Activated gamma-delta T cell treated with Interleukin-2 at 50 U/mL for 16 hours (primary cell): ENCODE measurements around the gene NUDC.
A peak's percentile ranks its signal among the peaks of the same experiment; 100 is the strongest.
"Not testable (repeated sequence)": the region's sequence is repeated elsewhere in the genome, so short reads cannot be mapped to it uniquely, and the experiment has no call there.

ENCODE experiments used
- DNase-seq: peaks from one replicate; pipeline ENCODE4 v3.0.0-alpha.2; 2020

The NUDC gene

DNA sequence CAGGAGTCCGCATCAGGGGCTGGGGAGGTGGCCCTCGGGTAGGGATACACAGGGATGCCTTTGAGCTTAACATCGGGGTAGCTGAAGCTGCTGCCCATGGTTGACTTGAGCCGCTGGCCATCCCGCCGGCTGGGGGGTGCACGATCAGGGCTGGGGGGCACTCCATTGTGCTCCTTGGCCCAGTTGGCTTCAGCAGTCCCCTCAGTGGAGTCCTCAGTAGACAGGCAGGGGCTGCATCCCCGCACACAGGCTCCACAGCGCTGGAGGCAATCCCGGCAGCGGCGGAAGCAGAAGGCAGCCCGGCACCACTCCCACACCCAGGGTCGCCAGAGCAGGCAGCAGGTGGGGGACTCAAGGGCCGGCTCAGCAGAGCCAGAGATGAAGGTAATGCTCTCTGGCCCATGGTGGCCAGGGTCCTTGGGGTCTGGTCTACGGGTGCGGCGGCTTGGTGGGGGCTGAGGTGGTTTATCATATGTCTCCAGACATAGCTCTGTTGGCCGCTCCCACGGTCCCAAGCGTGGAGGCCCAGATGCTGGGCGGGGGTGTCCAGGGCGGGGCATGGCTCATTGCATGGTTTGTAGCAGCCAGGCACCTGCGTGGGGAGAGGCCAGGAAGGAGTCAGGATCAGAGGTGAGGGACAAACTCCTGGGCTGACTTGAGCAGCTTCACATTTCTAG is 30.4 kb downstream of the NUDC start:
- DNase-seq = no peak

DNA sequence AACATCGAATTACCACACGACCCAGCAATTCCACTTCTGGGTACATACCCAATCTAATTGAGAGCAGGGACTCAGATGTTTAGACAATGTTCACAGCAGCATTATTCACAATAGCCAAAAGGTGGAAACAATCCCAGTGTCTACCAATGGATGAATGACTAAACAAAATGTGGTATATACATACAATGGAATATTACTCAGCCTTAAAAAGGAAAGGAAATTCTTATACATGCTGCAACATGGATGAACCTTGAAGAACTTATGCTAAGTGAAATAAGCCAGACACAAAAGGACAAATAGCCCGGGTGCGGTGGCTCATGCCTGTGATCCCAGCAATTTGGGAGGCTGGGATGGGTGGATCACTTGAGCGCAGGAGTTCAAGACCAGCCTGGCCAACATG is 31.8 kb downstream of the NUDC start:
- DNase-seq = no peak

DNA sequence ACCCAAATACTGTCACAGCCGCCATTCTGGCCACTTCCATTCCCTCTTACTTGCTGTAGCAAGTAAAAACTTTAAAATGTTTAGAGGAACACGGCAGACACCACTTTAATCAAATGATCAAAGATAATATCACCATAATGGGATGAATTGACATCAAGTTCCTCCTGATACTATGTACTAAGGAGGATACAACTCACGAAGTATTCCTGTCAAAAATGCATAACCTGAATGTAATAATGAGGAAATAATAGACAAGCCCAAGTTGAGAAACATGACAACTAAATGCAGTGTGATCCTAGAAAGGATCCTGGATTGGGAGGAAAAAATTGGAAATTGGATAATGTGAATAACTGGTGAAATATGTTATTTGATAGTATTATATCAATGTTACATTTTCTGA is 34.8 kb downstream of the NUDC start:
- no peak for DNase-seq

DNA sequence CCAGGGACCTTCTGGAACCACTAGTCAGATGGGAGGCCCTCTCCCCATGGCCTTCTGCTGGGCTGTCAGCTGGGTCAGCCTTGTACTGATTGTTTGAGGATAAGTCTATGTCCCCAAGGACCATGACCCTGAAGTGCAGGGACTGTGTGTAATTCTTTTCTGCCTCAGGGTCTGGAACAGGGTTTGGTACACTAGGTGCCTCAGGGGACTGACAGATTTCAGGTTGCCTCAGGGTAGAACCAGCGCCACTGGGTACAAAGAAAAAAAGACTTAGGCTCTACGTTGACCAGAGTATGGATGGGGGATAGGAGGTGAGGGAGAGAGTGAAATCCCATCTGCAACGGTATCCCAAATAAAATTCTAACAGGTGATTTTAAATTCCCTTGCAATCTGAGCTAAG is 35.8 kb downstream of the NUDC start:
- DNase-seq = no peak

DNA sequence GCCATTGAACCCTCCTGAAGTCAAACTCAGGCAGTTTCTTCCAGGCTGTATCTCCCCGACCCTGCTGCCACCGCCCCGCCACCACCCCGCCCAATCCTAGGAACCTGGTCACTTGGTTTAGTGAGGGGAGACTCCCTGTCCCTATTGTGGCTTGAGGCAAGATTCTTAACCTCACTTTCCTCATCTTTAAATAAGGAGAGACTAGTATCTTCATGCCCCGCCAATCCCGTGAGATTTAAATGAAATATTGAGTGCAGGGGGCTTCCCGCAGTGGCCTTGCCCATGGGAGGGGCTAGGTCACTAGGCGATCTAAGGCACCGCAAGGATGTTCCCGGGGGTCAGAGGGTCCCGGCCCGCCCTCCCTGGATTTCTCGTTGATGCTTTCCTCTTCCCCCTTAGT is 37.7 kb downstream of the NUDC start:
- no peak for DNase-seq

DNA sequence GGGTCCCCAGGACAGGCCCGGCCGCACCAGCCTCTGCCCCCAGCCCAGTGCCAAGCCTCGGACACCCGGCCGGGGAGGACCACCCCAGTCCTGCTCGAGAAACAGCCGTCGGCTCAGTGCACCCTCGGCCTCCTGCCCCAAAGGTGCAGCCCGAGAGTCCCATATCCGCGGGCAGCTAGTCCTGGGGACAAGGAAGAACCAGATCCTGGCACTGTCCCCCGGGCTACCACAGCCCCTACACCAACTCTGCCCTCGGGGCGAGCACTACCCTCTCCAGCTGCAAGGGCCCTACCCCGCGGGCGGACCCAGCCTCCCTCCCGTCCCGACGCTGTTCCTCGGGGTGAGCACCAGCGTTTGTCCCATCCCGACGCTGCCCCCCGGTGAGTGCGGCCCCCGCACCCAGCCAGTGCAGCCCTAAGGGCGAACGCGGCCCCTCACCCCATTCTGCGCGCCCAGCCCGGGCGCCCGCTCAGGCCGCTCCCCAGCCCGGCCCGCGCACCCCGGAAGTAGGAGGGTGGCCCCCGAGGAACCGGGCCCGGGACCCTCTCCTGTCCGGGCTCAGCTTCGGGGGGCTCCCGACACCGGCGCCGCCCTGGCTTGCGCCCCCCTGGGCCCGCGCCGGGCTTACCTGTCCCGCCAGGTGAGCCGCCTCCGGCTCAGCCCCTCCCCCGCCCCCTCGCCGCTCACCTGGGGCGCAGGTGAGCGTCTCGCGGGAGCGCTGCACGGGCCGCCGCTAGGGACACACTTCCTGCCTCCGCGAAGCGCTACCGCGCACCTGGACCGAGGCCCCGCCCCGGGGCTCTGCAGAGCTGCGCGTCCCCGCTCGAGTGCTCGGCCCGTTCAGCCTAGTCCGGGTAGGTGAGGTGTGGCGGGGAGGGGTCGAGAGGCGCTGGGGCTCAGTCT is 38.4 kb downstream of the NUDC start, which contains the start of gene KDF1:
TSS of gene KDF1 (minus strand) at position 747 of the 903 bp plus-strand sequence. CDS start 8,088 bp downstream, outside the sequence.
- DNase-seq = peak; percentile 51

DNA sequence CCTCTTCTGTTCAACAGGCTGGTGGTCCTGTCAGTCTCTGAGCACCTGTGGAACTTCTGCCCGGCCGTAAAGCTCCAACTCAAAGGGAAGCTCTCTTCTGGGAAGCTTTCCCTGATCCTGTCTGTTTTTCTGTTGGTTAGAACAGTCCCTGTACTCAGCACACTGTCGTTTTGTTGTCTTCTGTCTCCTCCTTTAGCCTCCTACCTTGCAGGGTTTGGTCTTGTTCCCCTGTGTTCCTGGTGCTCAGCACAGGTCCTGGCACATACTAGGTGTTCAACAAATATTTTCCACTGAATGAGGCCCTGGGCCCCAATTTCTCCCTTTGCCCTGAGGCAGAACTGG is 39.1 kb downstream of the NUDC start:
- no peak for DNase-seq

DNA sequence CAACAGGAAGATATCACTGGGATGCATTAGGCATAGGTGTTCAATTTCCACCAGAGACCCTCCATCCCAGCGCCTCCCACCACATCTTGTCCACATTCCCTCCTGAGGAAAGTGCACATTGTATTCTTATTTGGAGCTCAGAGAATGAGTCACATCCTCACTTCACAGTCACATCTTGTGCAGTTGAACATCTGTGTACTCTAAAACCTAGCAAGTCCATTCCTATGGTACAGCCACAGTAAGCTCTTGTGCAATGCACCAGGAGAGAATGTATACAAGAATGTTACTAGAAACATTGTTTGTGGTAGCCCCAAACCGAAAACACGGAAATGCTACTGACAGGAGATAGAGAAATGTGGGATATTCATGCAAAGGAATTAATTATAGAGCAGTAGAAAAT is 40.3 kb downstream of the NUDC start:
- no peak for DNase-seq

DNA sequence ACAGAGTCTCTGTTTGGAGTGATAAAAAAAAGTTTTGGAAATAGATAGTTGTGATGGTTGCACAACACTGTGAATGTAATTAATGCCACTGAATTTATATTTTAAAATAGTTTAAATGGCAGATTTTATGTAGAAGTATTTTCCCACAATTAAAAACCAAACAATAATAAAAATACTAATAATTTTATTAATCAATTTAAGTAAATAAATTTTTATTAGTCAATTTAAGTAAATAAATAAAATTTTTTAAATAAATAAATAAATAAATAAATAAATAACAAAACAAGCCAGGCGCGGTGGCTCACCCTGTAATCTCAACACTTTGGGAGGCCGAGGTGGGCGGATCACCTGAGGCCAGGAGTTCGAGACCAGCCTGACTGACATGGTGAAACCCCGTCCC is 43.7 kb downstream of the NUDC start:
- no peak for DNase-seq

DNA sequence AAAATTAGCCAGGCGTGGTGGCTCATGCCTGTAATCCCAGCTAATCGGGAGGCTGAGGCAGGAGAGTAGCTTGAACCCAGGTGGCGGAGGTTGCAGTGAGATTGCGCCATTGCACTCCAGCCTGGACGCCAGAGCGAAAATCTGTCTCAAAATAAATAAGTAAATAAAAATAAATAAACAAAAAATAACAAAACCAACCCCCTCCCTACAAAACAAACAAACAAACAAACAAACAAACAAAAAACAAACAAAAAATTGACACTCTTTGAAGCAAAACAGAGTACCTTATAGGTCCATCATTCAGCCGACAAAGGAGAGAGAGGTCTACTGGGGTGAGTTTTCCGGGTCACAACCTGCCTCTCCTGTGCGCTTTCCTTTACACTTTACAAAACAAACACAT is 44.1 kb downstream of the NUDC start:
- no peak for DNase-seq

DNA sequence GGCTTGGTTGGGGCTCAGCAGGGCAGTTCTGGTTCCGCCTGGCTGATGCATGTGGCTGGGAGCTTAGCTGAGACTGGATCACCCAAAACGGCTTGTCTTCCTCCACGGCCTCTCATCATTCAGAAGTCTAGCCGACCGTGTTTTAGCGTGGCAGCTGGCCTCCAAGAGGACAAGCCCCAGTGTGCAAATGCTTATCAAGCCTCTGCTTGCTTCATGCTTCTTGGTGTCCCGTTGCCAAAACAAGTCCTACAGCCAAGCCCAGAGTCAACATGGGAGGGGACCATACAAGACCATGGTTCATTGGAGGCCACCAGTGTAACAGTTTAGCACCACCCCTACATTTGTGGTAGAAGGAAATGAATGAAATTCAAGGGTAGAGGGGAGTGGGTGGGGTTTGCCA is 49.3 kb downstream of the NUDC start:
- DNase-seq = no peak

DNA sequence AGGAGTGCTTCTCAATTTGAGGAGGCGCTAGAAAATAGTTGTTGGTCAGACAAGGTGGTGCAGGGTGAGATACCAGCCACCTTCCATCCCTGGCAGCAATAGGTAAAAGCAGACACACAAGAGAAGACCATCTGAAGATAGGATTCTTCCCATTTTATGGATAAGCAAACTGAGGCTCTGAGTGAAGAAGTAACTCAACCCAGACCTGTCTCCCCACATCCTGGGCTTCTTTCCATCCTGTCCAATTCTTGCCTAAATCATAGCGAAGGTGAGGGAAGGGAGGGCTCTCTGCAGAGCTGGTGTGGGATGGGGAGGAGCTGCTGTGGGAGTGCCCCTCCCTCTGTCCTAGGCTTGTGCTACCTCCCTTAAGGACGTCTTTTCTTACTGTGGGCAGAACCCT is 50.0 kb downstream of the NUDC start:
- DNase-seq = no peak

DNA sequence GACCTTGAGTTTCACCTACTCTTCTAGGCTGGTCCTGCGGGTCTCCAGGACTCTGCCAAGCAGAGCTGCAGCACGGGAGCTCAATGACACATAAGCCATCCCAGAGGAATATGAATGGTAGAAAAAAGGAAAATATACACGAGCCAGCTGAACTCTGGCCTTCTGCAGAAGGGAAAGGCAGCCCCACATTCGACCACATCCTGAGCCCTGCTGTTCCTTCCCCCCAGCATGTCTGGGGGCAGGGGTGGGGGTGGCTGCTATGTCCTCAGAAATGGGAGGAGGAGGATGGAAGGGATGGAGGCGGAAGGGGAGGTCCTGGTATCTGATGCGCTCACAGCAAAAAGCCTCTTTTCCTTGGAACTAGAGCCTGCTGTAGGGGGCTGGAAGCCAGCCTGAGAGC is 50.8 kb downstream of the NUDC start:
- DNase-seq = no peak

DNA sequence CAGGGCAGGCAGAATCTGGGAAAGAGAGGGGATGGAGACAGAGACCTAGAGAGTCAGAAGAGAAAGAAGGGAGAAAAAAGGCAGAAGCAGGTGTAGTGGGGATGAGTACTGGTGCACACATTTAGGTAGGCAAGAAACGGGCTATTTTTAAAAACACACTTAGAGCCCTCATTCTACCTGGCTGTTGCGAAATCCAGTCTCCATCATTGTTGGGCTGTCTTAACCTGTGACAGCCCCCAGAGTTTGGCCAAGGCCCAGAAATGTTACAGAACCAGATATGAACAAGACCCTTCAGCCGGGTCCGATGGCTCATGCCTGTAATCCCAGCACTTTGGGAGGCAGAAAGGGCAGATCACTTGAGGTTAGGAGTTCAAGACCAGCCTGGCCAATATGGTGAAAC is 51.3 kb downstream of the NUDC start:
- no peak for DNase-seq

DNA sequence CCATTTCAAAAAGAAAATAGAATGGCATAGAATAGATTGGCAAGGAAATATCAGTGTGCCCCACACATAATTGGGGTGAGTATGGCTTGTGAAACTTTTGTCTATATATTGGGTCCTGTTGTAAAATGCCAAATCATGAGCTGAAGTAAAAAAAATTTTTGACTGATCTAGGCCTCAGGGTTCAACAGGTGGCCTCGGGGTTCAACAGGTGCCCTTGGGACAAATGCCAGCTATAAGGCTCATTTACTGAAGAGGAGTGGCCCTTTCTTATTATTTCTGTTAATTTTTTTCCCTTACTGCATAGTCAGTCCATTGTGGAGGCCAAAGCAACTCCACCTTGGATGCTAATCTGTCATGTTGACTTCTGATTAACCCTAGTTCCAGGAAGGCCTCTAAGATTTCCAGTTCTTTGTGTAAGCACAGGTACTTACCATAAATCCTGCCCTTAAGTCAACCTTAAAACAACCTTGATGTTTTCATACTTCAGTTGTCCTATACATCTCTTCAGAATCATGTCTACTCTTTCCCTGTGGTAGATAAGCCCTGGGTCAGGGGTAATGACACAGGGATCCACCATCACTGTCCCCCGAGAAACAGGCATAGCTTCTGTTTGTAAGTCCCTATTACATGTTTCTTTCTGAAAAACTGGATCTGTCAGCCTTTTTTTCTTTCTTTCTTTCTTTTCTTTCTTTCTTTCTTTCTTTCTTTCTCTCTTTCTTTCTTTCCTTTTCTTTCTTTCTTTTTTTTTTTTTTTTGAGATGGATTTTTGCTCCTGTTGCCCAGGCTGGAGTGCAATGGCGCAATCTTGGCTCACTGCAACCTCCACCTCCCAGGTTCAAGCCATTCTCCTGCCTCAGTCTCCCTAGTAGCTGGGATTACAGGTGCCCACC is 55.3 kb downstream of the NUDC start:
- DNase-seq = no peak

DNA sequence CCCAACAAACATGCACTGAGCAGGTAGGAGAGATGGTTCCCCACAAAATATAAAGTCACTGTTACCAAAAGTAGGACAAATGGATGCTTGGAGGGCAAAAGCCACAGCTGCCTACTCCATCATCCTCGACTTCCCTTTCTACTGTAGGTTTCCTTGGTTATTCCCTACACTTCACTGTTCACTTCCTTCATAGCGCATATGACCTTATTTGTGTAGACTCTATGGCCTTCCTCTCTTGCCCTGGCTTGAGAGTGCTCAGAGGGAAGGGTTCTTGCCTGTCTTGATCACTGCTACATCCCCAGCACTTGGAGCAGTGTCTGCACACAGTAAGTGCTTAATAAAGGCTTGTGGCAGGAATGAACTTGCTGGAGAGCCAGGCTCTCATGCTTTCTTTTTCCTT is 57.4 kb downstream of the NUDC start:
- DNase-seq = no peak

DNA sequence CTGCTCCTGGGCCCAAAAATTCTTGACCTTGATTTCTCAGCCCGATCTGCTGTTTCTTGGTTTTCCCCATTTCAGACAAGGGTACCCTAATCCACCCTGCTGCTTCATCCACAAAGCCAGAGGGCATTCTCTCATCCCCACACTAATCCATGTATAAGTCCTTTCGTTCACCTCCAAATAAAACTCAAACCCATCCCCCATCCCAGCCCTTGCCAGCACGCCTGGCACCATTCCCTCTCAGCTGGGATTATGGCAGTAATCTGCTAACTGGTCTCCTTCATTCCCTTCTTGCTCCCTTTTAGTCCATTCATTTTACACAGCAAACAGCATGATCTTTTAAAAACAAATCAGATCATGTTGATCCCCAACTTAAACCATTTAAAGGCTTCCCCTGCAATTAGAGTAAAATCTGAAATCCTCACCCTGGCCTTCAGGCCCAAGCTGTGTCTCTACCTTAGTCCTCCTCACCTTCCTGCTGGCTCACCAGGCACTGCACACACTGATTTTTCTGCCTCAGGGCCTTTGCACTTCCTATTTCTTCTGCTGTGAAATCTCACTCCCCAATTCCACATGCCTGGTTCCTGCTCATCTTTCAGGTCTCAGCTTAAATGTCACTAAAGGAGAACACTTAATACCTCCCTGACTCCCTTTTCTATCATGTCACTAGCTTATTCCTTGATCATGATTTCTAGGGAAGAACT is 59.8 kb downstream of the NUDC start:
- no peak for DNase-seq

DNA sequence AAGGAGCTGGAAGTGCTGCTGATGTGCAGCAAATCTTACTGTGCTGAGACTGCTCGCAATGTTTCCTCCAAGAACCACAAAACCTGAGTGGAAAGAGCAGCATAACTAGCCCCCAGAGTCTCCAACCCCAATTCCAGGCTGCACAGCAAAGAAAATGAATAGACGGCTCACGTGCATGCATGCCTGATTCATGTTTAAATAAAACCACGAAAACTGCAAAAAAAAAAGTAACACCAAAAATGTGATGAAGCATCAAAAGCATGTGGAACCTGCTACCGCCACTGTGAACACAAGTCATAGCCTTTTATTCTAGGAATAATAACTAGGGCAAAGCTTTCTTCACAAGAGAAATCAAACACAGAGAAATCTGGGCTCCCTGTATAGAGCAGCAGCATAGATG is 62.3 kb downstream of the NUDC start:
- DNase-seq = no peak

DNA sequence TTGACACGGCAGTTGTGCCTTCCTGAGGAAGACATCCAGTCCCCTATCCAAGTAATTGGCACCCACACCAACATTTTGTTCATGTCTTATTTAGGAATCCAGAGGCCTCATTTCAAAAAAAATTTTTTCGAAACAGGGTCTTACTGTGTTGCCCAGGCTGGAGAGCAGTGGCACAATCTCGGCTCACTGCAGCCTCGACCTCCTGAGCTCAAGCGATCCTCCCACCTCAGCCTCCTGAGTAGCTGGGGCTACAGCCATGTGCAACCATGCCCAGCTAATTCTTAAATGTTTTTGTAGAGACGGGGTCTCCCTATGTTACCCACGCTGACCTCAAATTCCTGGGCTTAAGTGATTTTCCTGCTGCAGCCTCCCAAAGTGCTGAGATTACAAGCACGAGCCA is 62.7 kb downstream of the NUDC start:
- DNase-seq = no peak

DNA sequence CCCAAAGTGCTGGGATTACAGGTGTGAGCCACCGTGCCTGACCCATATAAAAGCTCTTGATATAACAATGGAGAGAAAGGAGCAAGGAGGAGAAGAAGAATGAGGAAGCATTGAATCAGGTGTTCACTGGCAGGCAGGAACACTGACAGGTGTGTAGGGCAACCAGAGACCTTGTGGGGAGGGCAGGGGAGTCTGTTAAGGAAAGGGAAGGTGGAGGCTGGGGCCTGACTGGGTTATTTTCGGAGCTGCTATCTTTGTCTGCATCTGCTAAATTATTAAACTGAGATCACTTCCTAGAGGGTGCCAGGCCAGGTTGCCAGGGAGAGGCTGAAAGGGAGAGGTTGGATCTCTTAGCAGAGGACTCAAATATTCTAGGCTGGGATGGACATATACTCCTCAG is 65.1 kb downstream of the NUDC start:
- no peak for DNase-seq

DNA sequence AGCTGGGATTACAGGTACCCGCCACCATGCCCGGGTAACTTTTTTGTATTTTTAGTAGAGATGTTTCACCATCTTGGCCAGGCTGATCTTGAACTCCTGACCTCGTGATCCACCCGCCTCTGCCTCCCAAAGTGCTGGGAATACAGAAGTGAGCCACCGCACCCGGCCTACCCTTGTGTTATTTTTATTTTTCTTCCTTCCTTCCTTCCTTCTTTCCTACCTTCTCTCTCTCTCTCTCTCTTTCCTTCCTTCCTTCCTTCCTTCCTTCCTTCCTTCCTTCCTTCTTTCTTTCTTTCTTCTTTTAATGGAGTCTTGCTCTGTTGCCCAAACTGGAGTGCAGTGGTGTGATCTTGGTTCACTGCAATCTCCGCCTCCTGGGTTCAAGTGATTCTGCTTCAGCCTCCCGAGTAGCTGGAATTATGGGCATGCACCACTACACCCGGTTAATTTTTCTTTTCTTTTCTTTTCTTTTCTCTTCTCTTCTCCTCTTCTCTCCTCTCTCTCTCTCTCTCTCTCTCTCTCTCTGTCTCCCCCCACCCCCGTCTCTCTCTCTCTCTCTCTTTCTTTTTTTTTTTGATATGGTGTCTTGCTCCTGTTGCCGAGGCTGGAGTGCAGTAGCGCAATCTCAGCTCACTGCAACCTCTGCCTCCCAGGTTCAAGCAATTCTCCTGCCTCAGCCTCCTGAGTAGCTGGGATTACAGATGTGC is 68.0 kb downstream of the NUDC start:
- DNase-seq = not testable (repeated sequence)
